RWPE1 (cell line): Measurements from ENCODE around the gene SHKBP1.

Source experiments
- CTCF ChIA-PET: fragments of 350-600 bp; sonication (Branson Sonifier 250); formaldehyde crosslinking; extraction: SDS; loops from one replicate; lab custom pipeline; 2021; lab: Yijun Ruan, JAX
- POLR2A ChIA-PET: fragments of 400-600 bp; formaldehyde crosslinking; extraction: SDS; loops from one replicate; lab custom pipeline; 2020; ENCODE audit warnings: antibody characterized with exemption; ENCODE audit not compliant: low non-redundant PET; lab: Yijun Ruan, JAX
- DNase-seq: peaks from one replicate; pipeline ENCODE4 v3.0.0; 2012; ENCODE audit warnings: low spot score
- H3K27ac ChIP-seq: fragments of 450-650 bp; 2 replicates; pipeline ENCODE4 v1.5.1; 2017
- CTCF ChIP-seq: fragments of 450-650 bp; conservative IDR thresholded peaks from 2 replicates; pipeline ENCODE4 v1.5.1; 2017; ENCODE audit warnings: low read depth, mild to moderate bottlenecking

Gene SHKBP1

GRCh38 chr19:40594657-40595091, 18.0 kb downstream of the SHKBP1 start:
- DNase-seq, result no peak
- TF ChIP-seq CTCF, result no peak
- ChIA-PET CTCF (interaction anchor here (0.7 to 1.0 kb wide), 4 partner anchors 28 to 1036 kb away, joined by 3 to 4 read pairs (median 4); no protein-coding TSS in a partner anchor), POLR2A (no interaction called here)
- H3K27ac ChIP-seq, result peak overlapping the region; percentile 44

- no peak for TF ChIP-seq CTCF
- DNase-seq, result no peak
- peak overlapping the region; percentile 99 for H3K27ac ChIP-seq
- ChIA-PET CTCF (interaction anchor here (0.7 kb wide), 1 partner anchor 10 kb away, joined by 3 read pairs; no protein-coding TSS in a partner anchor), POLR2A (no interaction called here)
Observed at GRCh38 chr19:40596608-40597328, 20.1 kb downstream of the SHKBP1 start.

- CTCF ChIA-PET, result interaction anchor here (0.7 to 1.7 kb wide), 2 partner anchors 9 to 74 kb away, joined by 3 to 7 read pairs; no protein-coding TSS in a partner anchor
- no peak for DNase-seq
- H3K27ac ChIP-seq, result peak overlapping the region; percentile 99
- no peak for TF ChIP-seq CTCF
- POLR2A ChIA-PET, result no interaction called here
Observed at GRCh38 chr19:40597329-40597838, 20.7 kb downstream of the SHKBP1 start.

GRCh38 chr19:40598121-40598917, 21.6 kb downstream of the SHKBP1 start:
- H3K27ac ChIP-seq, result peak overlapping the region; percentile 99
- ChIA-PET CTCF (interaction anchor here (0.6 to 1.7 kb wide), 10 partner anchors 27 to 336 kb away, joined by 3 to 12 read pairs (median 6); no protein-coding TSS in a partner anchor), POLR2A (no interaction called here)
- DNase-seq, result peak; percentile 80
- TF ChIP-seq CTCF, result peak; percentile 95

GRCh38 chr19:40598918-40599307, 22.2 kb downstream of the SHKBP1 start:
- ChIA-PET CTCF (interaction anchor here (0.6 to 1.7 kb wide), 11 partner anchors 36 to 337 kb away, joined by 3 to 12 read pairs (median 5); no protein-coding TSS in a partner anchor), POLR2A (no interaction called here)
- peak overlapping the region; percentile 99 for H3K27ac ChIP-seq
- TF ChIP-seq CTCF, result peak; percentile 46
- no peak for DNase-seq
